Measurements from ENCODE around the gene TTI1.

DNA sequence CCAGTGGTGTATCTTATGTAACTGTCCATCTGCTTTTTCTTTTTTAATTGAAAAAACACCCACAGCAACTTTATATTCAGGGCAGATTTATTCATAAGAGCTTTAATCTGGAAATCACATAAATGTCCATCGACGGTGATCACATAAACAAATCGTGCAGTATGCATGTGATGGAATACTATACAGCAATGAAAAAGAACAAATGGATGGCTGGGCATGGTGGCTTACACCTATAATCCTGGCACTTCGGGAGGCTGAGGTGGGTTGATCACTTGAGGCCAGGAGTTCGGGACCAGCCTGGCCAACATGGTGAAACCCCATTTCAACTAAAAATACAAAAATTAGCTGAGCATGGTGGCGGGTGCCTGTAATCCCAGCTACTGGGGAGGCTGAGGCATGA is 91.3 kb downstream of the TTI1 start:
- TF ChIP-seq, protein P1, sequence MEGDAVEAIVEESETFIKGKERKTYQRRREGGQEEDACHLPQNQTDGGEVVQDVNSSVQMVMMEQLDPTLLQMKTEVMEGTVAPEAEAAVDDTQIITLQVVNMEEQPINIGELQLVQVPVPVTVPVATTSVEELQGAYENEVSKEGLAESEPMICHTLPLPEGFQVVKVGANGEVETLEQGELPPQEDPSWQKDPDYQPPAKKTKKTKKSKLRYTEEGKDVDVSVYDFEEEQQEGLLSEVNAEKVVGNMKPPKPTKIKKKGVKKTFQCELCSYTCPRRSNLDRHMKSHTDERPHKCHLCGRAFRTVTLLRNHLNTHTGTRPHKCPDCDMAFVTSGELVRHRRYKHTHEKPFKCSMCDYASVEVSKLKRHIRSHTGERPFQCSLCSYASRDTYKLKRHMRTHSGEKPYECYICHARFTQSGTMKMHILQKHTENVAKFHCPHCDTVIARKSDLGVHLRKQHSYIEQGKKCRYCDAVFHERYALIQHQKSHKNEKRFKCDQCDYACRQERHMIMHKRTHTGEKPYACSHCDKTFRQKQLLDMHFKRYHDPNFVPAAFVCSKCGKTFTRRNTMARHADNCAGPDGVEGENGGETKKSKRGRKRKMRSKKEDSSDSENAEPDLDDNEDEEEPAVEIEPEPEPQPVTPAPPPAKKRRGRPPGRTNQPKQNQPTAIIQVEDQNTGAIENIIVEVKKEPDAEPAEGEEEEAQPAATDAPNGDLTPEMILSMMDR (IDR thresholded peaks at IDR 0.05), result no peak
- TF ChIP-seq SIN3A (IDR thresholded peaks at IDR 0.05; ENCODE audit: borderline replicate concordance, insufficient read depth, low read depth, low read length) (no peak), POLR2AphosphoS5 (IDR thresholded peaks at IDR 0.05; ENCODE audit: low read depth, low read length) (no peak)
- TF ChIP-seq, protein P2, sequence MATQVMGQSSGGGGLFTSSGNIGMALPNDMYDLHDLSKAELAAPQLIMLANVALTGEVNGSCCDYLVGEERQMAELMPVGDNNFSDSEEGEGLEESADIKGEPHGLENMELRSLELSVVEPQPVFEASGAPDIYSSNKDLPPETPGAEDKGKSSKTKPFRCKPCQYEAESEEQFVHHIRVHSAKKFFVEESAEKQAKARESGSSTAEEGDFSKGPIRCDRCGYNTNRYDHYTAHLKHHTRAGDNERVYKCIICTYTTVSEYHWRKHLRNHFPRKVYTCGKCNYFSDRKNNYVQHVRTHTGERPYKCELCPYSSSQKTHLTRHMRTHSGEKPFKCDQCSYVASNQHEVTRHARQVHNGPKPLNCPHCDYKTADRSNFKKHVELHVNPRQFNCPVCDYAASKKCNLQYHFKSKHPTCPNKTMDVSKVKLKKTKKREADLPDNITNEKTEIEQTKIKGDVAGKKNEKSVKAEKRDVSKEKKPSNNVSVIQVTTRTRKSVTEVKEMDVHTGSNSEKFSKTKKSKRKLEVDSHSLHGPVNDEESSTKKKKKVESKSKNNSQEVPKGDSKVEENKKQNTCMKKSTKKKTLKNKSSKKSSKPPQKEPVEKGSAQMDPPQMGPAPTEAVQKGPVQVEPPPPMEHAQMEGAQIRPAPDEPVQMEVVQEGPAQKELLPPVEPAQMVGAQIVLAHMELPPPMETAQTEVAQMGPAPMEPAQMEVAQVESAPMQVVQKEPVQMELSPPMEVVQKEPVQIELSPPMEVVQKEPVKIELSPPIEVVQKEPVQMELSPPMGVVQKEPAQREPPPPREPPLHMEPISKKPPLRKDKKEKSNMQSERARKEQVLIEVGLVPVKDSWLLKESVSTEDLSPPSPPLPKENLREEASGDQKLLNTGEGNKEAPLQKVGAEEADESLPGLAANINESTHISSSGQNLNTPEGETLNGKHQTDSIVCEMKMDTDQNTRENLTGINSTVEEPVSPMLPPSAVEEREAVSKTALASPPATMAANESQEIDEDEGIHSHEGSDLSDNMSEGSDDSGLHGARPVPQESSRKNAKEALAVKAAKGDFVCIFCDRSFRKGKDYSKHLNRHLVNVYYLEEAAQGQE (IDR thresholded peaks at IDR 0.05; ENCODE audit: insufficient read depth in 1 of 2, low read depth in 2 of 2, low read length in 1 of 2), result no peak

All from Panc1 (cell line).